GM23338 (cell line): ENCODE results near the gene ATP5ME. TPM values are rescaled to one million over a fixed set of nuclear protein-coding genes. Genes with fewer than 3 reads are reported as not detected.
A peak's percentile ranks its signal among the peaks of the same experiment; 100 is the strongest.

Source experiments
- ATAC-seq: fragments of 200-7000 bp; cut with Tn5 transposase; 3 replicates; pipeline ENCODE4 v1.9.1; 2020
- DNase-seq: peaks from one replicate; pipeline ENCODE4 v3.0.0-alpha.2; 2015; ENCODE audit warnings: low spot score
- H2AFZ ChIP-seq: fragments of 200-600 bp; sonication (generic); 2 replicates; pipeline ENCODE4 v1.8.0; 2016; ENCODE audit warnings: antibody characterized with exemption, mild to moderate bottlenecking, moderate library complexity
- H3F3A ChIP-seq: fragments of 200-600 bp; sonication (generic); replicated peaks from 2 replicates; pipeline ENCODE4 v1.8.0; 2017; ENCODE audit warnings: antibody characterized with exemption, mixed run types, low read depth
- H3K27ac ChIP-seq: fragments of 200-600 bp; sonication (generic); 2 replicates; pipeline ENCODE4 v1.6.1; 2016; ENCODE audit warnings: low read depth
- H3K27me3 ChIP-seq: fragments of 200-600 bp; sonication (generic); 2 replicates; pipeline ENCODE4 v1.8.0; 2016; ENCODE audit warnings: mild to moderate bottlenecking, mixed run types, moderate library complexity; ENCODE audit not compliant: insufficient read depth
- H3K36me3 ChIP-seq: fragments of 200-600 bp; sonication (generic); 2 replicates; pipeline ENCODE4 v1.8.0; 2016; ENCODE audit warnings: mild to moderate bottlenecking; ENCODE audit not compliant: insufficient read depth
- H3K4me1 ChIP-seq: fragments of 200-600 bp; sonication (generic); 2 replicates; pipeline ENCODE4 v1.8.0; 2016; ENCODE audit warnings: mild to moderate bottlenecking, moderate library complexity; ENCODE audit not compliant: insufficient read depth
- H3K4me2 ChIP-seq: fragments of 200-600 bp; sonication (generic); 2 replicates; pipeline ENCODE4 v1.7.1; 2017; ENCODE audit warnings: mixed run types
- H3K4me3 ChIP-seq: fragments of 200-600 bp; sonication (generic); 2 replicates; pipeline ENCODE4 v1.6.1; 2016; ENCODE audit warnings: mixed run types
- H3K79me2 ChIP-seq: fragments of 200-600 bp; sonication (generic); replicated peaks from 2 replicates; pipeline ENCODE4 v1.8.0; 2017; ENCODE audit warnings: mild to moderate bottlenecking; ENCODE audit not compliant: insufficient read depth
- H3K9me2 ChIP-seq: fragments of 200-600 bp; sonication (generic); 2 replicates; pipeline ENCODE4 v1.8.0; 2017; ENCODE audit not compliant: insufficient read depth
- H4K20me1 ChIP-seq: fragments of 200-600 bp; sonication (generic); replicated peaks from 2 replicates; pipeline ENCODE4 v1.8.0; 2017; ENCODE audit warnings: mild to moderate bottlenecking; ENCODE audit not compliant: insufficient read depth
- H3K27ac Mint-ChIP-seq: 2 replicates; pipeline ENCODE4 v1.8.0; 2020; ENCODE audit warnings: inconsistent platforms, mild to moderate bottlenecking, moderate library complexity, mixed read lengths
- H3K27me3 Mint-ChIP-seq: 3 replicates; pipeline ENCODE4 v1.8.0; 2022; ENCODE audit warnings: low read depth, mild to moderate bottlenecking, moderate library complexity, mixed read lengths, inconsistent platforms; ENCODE audit not compliant: insufficient read depth, poor library complexity
- H3K36me3 Mint-ChIP-seq: 3 replicates; pipeline ENCODE4 v1.8.0; 2021; ENCODE audit warnings: low read depth, mild to moderate bottlenecking, inconsistent platforms, moderate library complexity, mixed read lengths
- H3K4me1 Mint-ChIP-seq: 3 replicates; pipeline ENCODE4 v1.8.0; 2020; ENCODE audit warnings: mild to moderate bottlenecking, inconsistent platforms, mixed read lengths
- H3K4me3 Mint-ChIP-seq: 3 replicates; pipeline ENCODE4 v1.8.0; 2021; ENCODE audit warnings: moderate library complexity, mild to moderate bottlenecking, inconsistent platforms, mixed read lengths
- H3K9me3 Mint-ChIP-seq: 3 replicates; pipeline ENCODE4 v1.8.0; 2020; ENCODE audit warnings: moderate library complexity, mild to moderate bottlenecking, inconsistent platforms, mixed read lengths
- CREB1 ChIP-seq: fragments of 250-450 bp; sonication (Bioruptor Pico); IDR thresholded peaks from 2 replicates; pipeline ENCODE4 v1.5.0; 2020; ENCODE audit warnings: low read depth, mild to moderate bottlenecking, moderate library complexity
- EZH2 ChIP-seq: fragments of 200-600 bp; sonication (generic); IDR thresholded peaks from one replicate; pipeline ENCODE4 v1.8.0; 2017; ENCODE audit warnings: antibody characterized with exemption, mild to moderate bottlenecking, low read depth; ENCODE audit not compliant: unreplicated experiment
- EZH2phosphoT487 ChIP-seq: fragments of 200-600 bp; sonication (generic); IDR thresholded peaks from one replicate; pipeline ENCODE4 v1.8.1; 2018; ENCODE audit warnings: antibody characterized with exemption; ENCODE audit not compliant: unreplicated experiment
- POLR2AphosphoS5 ChIP-seq: IDR thresholded peaks from 2 replicates; pipeline ENCODE4 v1.6.1; 2016; ENCODE audit warnings: antibody characterized with exemption, low read depth
- STAT1 ChIP-seq: IDR thresholded peaks from one replicate; pipeline ENCODE4 v1.6.1; 2016; ENCODE audit warnings: antibody characterized with exemption; ENCODE audit not compliant: unreplicated experiment
- ZNF114 ChIP-seq: fragments of 250-450 bp; sonication (Bioruptor Pico); IDR thresholded peaks from 2 replicates; pipeline ENCODE4 v1.5.0; 2020; ENCODE audit warnings: mild to moderate bottlenecking, moderate library complexity
- ZNF331 ChIP-seq: fragments of 250-450 bp; sonication (Bioruptor Pico); IDR thresholded peaks from 2 replicates; pipeline ENCODE4 v1.5.0; 2020; ENCODE audit warnings: low read depth, mild to moderate bottlenecking, moderate library complexity
- polyA plus RNA-seq: library from polyadenylated mRNA; unstranded; fragments of >200 nt; fragmentation: Nextera tagmentation; extraction: Ambion mirVana; gene quantifications from 2 replicates; pipeline ENCODE4 v1.2.1, GENCODE V29; 2016
- total RNA-seq: library from RNA; depleted of rRNA; stranded (reverse); fragments of >200 nt; shearing (Covaris generic); gene quantifications from 2 replicates; pipeline ENCODE4 v1.2.3, GENCODE V29; 2014
- TF ChIP-seq, protein P1 (sequence below): IDR thresholded peaks from one replicate; pipeline ENCODE4 v1.6.1; 2018; ENCODE audit warnings: antibody characterized with exemption; ENCODE audit not compliant: unreplicated experiment
- TF ChIP-seq, protein P2 (sequence below), 2 experiments: fragments of 200-600 bp in 1 of 2; sonication (generic) in 1 of 2; conservative IDR thresholded peaks; 2 replicates each; pipeline versions ENCODE4 v1.5.1 to v1.6.1; 2016 to 2017; ENCODE audit warnings: antibody characterized with exemption in 2 of 2, low read depth in 2 of 2, mild to moderate bottlenecking in 2 of 2, moderate library complexity in 1 of 2
- TF ChIP-seq, protein P3 (sequence below): IDR thresholded peaks from 2 replicates; pipeline ENCODE4 v1.6.1; 2016; ENCODE audit warnings: antibody characterized with exemption

ATP5ME gene
- total and polyA plus RNA-seq, 2 experiments from 2014 or later = 60.5 to 2,021 TPM

DNA sequence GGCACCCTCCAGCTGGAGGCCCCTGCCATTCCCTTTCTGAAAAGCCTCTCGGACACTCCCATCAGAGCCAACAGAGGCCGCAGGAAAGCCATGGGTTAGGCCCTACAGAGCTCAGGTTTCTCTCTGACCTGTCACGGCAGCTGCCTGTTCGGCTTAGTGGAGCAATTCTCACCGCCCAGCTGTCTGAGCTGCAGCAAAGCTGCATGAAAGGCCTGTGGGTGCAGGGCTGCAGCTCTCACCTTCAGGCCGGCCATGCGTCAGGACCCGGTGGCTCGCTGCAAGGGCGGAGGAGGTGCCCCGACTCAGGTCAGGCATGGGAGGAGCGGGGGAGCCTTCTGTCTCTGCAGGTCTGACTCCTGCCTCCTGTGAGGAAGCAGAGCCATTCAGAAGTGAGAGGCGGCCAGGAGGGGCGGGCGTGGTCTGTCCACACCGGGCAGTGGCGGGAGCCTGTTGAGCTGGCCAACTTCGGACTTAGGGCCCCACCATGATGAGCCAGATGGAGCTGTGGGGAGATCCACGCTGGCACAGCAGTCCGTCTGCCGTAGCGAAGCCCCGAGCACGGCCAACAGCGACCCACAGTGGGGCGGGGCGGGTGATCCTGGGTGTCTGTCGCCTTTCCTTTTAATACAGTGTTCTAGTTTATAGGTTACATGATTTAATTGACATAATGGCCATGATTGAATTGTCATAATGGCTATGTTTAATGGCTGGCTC is 25.3 kb downstream of the ATP5ME start:
- Histone ChIP-seq H3K4me2 (no peak overlapping the region), H3K4me3 (no peak overlapping the region), H3K4me1 (no peaks in the 10 kb centered on the region), H3K79me2 (no peaks in the 10 kb centered on the region), H3K27ac (no peak overlapping the region), H2AFZ (no peak overlapping the region), H3K27me3 (0 out of 2 replicates have a peak, but pooled peaks cover 3% of the 10 kb centered on the region), H3K9me2 (no peaks in the 10 kb centered on the region), H4K20me1 (no peaks in the 10 kb centered on the region), H3F3A (no peaks in the 10 kb centered on the region), H3K36me3 (no peaks in the 10 kb centered on the region)
- H3K9me3 Mint-ChIP-seq = no peaks in the 10 kb centered on the region; the same call in 2 of the 3 replicates
- peaks cover 14% of the 10 kb centered on the region; the same call in 2 of the 3 replicates for H3K4me1 Mint-ChIP-seq
- TF ChIP-seq ZNF114 (CRISPR knock-in tag) (no peak), CREB1 (CRISPR knock-in tag) (no peak), EZH2 (no peak), STAT1 (no peak), POLR2AphosphoS5 (no peak), ZNF331 (CRISPR knock-in tag) (no peak)
- TF ChIP-seq, protein P1, sequence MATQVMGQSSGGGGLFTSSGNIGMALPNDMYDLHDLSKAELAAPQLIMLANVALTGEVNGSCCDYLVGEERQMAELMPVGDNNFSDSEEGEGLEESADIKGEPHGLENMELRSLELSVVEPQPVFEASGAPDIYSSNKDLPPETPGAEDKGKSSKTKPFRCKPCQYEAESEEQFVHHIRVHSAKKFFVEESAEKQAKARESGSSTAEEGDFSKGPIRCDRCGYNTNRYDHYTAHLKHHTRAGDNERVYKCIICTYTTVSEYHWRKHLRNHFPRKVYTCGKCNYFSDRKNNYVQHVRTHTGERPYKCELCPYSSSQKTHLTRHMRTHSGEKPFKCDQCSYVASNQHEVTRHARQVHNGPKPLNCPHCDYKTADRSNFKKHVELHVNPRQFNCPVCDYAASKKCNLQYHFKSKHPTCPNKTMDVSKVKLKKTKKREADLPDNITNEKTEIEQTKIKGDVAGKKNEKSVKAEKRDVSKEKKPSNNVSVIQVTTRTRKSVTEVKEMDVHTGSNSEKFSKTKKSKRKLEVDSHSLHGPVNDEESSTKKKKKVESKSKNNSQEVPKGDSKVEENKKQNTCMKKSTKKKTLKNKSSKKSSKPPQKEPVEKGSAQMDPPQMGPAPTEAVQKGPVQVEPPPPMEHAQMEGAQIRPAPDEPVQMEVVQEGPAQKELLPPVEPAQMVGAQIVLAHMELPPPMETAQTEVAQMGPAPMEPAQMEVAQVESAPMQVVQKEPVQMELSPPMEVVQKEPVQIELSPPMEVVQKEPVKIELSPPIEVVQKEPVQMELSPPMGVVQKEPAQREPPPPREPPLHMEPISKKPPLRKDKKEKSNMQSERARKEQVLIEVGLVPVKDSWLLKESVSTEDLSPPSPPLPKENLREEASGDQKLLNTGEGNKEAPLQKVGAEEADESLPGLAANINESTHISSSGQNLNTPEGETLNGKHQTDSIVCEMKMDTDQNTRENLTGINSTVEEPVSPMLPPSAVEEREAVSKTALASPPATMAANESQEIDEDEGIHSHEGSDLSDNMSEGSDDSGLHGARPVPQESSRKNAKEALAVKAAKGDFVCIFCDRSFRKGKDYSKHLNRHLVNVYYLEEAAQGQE = no peak
- no peaks in the 10 kb centered on the region for H3K36me3 Mint-ChIP-seq
- no peak overlapping the region for H3K27ac Mint-ChIP-seq
- DNase-seq (no peak), ATAC-seq (peak; percentile 65)
- H3K27me3 Mint-ChIP-seq = peaks cover 26% of the 10 kb centered on the region
- no peak overlapping the region for H3K4me3 Mint-ChIP-seq

DNA sequence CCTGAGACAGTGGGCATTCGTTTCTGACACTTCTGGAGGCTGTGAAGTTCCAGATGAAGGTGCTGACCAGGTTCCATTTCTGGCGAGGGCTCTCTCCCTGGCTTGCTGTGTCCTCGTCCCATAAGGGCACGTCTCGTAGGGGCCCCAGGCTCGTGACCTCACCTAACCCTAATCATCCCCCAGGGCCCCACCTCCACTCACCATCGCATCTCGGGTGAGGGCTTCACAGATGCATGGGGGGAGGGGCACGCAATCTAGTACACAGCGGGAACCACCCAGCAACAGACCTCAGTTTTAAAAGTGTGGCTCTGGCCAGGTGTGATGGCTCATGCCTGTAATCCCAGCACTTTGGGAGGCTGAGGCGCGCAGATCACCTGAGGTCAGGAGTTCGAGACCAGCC is 26.6 kb downstream of the ATP5ME start:
- Histone ChIP-seq H3K9me2 (no peaks in the 10 kb centered on the region), H3K27me3 (0 out of 2 replicates have a peak, but pooled peaks cover 3% of the 10 kb centered on the region), H3K27ac (no peak overlapping the region), H3K4me1 (no peaks in the 10 kb centered on the region), H3F3A (no peaks in the 10 kb centered on the region), H2AFZ (no peak overlapping the region), H3K4me2 (no peak overlapping the region), H3K36me3 (no peaks in the 10 kb centered on the region), H3K79me2 (no peaks in the 10 kb centered on the region), H4K20me1 (no peaks in the 10 kb centered on the region), H3K4me3 (no peak overlapping the region)
- Mint-ChIP-seq H3K36me3 (no peaks in the 10 kb centered on the region), H3K27me3 (peaks cover 26% of the 10 kb centered on the region), H3K4me1 (peaks cover 14% of the 10 kb centered on the region; the same call in 2 of the 3 replicates), H3K9me3 (peaks cover 8% of the 10 kb centered on the region; the same call in 2 of the 3 replicates), H3K4me3 (no peak overlapping the region), H3K27ac (no peak overlapping the region)
- DNase-seq = no peak
- TF ChIP-seq, protein P2, sequence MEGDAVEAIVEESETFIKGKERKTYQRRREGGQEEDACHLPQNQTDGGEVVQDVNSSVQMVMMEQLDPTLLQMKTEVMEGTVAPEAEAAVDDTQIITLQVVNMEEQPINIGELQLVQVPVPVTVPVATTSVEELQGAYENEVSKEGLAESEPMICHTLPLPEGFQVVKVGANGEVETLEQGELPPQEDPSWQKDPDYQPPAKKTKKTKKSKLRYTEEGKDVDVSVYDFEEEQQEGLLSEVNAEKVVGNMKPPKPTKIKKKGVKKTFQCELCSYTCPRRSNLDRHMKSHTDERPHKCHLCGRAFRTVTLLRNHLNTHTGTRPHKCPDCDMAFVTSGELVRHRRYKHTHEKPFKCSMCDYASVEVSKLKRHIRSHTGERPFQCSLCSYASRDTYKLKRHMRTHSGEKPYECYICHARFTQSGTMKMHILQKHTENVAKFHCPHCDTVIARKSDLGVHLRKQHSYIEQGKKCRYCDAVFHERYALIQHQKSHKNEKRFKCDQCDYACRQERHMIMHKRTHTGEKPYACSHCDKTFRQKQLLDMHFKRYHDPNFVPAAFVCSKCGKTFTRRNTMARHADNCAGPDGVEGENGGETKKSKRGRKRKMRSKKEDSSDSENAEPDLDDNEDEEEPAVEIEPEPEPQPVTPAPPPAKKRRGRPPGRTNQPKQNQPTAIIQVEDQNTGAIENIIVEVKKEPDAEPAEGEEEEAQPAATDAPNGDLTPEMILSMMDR (conservative IDR thresholded peaks at IDR 0.05; ENCODE audit: low read depth in 2 of 2) = no peak
- TF ChIP-seq, protein P3, sequence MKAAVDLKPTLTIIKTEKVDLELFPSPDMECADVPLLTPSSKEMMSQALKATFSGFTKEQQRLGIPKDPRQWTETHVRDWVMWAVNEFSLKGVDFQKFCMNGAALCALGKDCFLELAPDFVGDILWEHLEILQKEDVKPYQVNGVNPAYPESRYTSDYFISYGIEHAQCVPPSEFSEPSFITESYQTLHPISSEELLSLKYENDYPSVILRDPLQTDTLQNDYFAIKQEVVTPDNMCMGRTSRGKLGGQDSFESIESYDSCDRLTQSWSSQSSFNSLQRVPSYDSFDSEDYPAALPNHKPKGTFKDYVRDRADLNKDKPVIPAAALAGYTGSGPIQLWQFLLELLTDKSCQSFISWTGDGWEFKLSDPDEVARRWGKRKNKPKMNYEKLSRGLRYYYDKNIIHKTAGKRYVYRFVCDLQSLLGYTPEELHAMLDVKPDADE = no peak
- TF ChIP-seq ZNF331 (CRISPR knock-in tag) = no peak
- TF ChIP-seq POLR2AphosphoS5 = no peak
- TF ChIP-seq EZH2phosphoT487 = no peak
- no peak; the same call in 2 of the 3 replicates for ATAC-seq
